Activated CD4-positive, alpha-beta T cell treated with anti-CD3 and anti-CD28 coated beads for 1 hour (primary cell): ENCODE results near the gene SV2C.

Source experiments
- DNase-seq: peaks from one replicate; pipeline ENCODE4 v3.0.0-alpha.2; 2020

The SV2C gene

DNA sequence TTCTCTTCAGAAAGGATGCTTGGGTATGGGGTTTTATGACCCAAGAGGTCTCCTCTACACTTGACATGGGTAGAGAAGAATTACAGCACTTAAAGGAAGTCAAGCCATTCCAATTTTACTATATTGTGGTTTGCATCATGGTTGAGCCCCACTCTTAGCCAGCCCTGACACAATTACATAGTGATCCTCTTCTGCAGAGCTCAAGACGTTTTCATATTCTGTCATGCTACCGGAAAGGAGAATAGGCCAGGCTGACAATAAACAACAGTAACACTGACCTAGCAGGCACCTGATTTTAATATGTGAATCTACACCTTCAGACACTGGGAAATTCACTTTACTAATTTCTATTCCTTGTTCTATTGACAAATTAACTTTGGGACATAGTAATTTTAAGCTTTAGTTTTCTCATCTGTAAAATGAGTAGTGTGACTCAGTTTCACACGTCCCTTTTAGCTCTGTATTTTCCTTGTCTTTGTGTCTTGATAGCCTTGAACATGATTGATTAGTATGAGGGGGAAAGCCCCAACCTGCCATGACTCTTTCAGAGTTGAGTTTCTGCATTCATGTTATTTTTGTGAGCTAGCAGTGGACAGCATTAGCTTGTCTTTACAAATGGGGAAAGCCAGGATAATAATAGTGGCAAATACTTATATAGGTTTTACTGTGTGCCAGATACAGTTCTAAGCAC is 83.8 kb downstream of the SV2C start:
- DNase-seq: no peak

DNA sequence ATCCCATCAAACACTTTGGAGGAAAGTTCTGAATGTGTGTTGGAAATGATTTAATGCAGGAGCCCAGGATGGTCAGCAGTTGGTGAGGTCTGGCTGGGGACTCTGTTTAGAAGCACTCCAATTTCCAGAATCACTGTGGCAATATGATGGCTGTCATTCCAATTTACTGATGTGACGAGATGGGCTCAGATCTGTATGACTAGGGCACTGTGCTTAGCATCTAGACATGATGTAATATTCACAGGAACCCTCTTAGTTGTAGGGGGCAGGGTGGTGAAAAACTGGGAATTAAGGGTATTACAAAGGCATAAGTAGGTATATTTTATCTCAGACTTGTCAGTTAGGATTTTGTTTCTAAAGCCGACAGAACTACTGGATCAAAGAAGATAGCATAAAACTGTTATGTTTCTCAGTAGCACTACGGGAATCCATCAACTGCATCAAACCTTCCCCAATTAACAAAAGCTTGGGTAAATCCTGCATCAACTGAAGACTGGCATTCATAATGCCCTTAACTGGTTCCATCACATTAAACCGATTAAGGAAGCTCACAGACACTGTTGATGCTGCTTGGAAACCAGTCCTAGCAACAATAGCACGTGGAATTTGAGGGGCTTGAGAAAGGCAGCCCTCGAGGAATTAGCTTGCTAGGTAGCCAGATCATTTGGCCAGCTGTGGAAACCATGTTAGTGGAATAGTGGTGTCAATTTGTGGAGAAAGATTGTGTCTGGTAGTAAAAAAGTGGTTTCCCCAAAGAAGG is 86.1 kb downstream of the SV2C start:
- DNase-seq: no peak

- no peak for DNase-seq
Observed at GRCh38 chr5:76174101-76174500, 90.9 kb downstream of the SV2C start.

DNA sequence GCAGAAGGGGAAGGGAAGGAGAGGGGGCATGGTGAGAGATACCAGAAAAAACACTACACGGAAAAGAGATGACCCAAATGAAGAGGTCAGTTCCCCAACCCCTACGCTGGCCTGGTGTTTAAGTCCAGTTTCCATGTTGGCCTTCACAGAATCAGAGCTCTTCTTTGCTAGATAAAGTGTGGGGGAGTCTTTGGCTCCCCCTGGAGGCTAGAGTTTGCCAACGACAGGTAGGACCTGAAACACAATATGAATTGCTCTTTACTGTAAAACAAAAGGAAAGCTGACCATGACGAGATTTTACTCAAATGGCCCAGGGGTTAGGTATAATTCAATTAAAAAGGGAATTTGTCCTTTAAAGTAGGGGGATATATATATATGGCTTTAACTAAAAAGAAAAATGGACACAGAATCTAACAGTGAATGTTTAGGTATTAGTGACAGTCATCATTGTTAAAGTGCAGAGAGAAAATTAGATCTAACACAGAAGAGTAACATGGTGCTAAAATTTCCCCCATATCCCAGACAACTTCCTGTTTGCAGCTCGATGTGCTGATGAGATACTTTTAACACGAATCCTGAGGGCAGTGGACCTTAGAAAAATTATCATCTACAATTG is 92.0 kb downstream of the SV2C start:
- DNase-seq: no peak

DNA sequence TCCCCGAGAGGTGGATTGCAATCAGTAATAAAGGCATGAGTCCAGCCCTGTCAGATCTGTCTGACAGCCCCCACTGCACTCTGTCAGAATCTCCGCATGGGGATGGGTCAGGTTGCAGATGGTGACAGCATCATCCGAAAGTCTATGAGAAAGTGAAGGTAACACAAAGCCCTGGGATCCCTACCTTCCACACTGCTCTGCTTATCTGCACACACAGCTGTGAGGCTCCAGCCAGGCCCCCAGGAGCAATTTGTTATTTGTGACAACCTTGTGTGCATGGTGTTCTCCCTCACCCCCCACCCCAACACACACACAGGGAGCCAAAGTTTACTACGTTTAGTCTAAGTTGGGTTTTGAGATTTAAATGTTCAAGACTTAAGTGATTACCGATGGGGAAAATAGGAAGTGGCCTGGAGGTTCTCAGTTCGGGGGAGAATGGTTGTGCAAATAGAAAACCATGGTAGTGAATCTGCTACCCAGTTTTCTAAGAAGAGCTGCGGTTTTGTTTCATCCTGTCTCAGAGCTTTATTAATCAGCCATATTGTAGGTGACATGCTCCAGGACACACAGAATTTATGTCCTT is 92.7 kb downstream of the SV2C start:
- no peak for DNase-seq

GRCh38 chr5:76177978-76178377 is 94.8 kb downstream of the SV2C start:
- DNase-seq: no peak

DNA sequence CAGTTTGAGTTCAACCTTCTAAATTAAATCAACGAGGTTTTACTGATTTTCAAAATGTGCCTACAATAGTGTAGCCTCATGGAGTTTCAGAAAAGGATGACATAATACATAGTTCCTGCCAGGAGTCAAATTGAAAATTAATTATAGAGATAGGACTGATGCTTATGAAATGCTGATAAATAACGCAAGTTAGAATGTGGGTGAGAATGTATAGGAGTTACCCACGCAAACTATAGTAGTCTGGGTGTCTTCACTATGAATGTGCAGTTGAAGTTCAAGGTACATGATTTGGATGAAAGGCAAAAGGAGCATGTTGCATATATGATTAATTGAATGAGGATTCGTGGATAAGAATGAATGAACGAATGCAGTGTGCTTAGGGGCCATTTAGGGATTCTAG is 95.7 kb downstream of the SV2C start:
- DNase-seq: no peak

DNA sequence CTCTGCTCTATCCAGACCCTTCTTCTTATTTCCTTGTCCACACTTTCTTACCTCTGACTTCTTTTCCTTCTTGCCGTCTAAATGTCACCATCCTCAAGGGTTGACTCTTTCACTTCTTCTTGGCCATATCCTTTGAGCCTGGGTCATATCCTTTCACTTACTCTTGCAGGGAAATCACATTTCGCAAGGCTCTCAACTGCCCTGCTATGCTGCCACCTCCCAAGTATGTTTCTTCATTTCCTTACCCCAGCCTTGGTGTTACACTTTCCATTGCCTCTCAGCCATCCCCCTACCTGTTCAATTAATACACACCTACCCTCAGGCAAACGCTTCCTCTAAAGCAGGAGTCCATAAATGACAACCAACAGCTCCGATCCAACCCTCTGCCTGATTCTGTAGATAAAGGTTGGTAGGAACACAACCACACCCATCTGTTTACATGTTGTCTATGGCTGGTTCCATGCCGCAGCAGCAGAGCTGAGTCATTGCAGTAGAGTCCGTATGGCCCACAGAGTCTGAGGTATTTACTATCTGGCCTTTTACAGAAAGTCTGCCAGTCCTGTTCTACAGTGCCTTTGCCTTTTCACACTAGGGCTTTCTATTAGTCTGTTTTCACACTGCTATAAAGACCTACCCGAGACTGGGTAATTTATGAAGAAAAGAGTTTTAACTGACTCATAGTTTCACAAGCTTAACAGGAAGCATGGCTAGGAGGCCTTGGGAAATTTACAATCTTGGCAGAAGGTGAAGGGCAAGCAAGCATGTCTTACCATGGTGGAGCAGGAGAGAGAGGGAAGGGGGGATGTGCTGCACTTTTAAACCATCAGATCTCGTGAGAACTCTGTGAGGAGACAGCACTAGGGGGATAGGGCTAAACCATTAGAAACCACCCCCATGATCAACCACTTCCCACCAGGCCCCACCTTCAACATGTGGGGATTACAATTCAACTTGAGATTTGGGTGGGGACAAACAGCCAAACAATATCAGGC is 97.9 kb downstream of the SV2C start:
- DNase-seq: no peak

- DNase-seq: no peak
Observed at GRCh38 chr5:76187386-76187785, 104.2 kb downstream of the SV2C start.

DNA sequence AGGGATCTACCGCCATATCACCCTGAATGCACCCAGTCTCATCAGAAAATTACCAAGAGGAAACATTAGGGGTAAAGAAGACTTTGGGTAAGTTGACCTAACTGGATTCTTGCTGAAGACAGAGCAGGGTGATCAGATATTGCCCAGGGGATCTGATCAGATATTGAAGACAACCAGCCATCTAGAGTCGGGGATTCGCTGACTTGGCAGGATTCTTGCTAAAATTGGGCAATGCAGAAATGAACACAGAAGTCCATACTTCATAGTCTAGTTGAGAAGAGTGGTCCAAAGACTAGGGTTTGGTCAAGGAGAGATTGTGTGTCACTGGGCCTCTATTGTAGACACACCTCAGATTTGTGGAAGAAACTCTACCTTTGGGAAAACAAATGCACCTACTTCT is 107.2 kb downstream of the SV2C start:
- no peak for DNase-seq

DNA sequence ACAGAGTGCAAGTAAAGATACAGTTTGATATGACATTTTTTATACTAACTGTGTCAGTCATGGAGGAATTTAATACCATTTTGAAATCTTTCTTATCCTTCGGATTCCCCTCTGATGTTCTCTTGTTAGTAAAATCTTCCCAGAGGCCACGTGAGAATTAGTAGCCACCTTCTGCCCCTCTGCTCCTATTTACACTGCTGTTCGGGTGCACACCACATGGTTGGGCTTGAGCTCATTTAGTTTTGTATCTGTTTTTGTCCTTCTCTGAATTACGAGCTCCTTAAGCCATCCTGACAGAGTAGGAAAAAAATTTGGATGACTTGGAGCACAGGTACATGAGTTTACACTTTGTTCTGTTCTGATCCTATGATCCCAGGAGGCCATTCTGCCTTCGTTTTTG is 109.7 kb downstream of the SV2C start:
- no peak for DNase-seq

DNA sequence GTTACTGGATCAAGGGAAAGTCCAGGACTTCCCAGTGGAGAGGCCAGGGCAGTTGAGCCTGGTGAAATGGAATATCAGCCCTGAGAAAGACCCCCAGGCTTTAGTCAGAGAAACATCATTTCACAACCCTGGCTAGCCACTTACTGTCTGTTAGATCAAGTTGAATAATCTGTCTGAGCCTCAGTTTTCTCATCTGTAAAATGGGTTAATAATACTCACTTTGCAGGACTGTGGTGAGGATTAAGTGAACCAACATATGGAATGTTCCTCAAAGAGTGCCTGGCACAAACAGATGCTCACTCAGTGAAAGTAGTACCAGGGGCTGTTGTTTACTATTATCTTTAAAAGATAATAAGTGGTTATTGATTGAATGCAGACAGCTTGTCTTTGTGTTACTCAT is 110.5 kb downstream of the SV2C start:
- no peak for DNase-seq

DNA sequence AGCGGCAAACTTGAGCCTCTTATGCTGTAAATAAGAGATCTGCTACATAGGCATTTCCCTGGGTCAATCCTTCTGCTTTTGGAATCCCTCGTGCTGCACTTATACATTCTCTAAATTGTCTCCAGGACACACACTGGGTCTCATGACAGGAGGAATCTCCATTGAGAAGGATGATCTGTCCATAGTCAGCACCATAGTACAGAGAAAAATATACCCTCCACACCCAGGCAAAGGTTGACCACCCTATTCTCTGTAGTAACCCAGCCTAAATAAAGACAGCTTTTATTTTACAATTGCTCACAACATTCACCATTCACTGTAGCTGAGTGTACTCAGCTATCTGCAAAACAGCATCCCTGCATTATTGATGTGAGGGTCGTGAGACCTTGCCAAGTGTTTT is 111.2 kb downstream of the SV2C start:
- no peak for DNase-seq

DNA sequence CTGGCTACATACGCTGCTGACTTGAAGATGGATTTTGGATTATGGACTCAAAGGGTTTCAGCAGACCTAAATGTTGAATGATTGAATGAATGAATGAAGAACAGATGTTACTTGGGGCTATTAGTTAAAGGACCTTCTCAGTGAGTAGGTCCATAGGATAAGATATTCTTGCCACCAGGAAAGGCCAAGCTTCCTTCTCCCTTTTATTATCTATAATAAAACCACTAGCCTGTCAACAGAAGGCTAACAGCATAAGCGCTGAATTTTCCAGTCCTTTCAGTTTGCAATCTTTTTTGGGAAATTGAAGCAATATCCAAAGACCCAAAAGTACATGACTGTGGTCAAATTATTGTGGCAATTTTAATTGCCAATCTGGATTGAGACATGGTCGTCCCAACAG is 113.3 kb downstream of the SV2C start:
- DNase-seq: no peak

- DNase-seq: no peak
Observed at GRCh38 chr5:76196886-76197489, 113.8 kb downstream of the SV2C start.

GRCh38 chr5:76197726-76198125 is 114.5 kb downstream of the SV2C start:
- no peak for DNase-seq

GRCh38 chr5:76199336-76200318 is 116.4 kb downstream of the SV2C start:
- no peak for DNase-seq

GRCh38 chr5:76202182-76202581 is 119.0 kb downstream of the SV2C start:
- DNase-seq: no peak

DNA sequence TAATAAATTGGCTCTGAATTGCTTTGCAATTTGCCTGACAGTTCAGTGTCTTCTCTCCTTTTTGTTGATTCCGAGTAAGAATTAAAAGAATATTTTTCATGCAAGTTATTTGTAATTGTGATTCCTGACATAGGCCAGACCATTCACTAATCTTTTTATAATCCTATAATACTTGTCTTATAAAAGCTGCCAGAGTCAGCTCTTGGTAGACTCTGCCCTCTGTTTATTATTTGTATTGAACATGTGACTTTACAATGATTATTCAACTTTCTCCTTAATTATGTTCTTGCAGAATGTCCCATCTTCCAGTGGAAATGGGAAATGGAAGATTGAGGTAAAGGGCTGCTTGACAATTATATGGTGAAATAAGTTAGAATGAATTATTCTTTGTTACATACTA is 121.0 kb downstream of the SV2C start:
- DNase-seq: no peak

GRCh38 chr5:76204713-76205112 is 121.5 kb downstream of the SV2C start:
- DNase-seq: no peak

GRCh38 chr5:76207120-76207519 is 123.9 kb downstream of the SV2C start:
- DNase-seq: no peak
